H1 (cell line): ENCODE data around the gene ARL5A. TPM values are rescaled to one million over a fixed set of nuclear protein-coding genes. Genes with fewer than 3 reads are reported as not detected.

Experiments used
- CTCF ChIA-PET: fragments of 300-600 bp; sonication (Branson Sonifier 250); formaldehyde crosslinking; loops from one replicate; lab custom pipeline; 2021; ENCODE audit not compliant: partially characterized antibody; lab: Charles Lee
- POLR2A ChIA-PET: fragments of 300-600 bp; sonication (Branson Sonifier 250); formaldehyde crosslinking; loops from one replicate; lab custom pipeline; 2021; ENCODE audit warnings: inconsistent platforms; ENCODE audit not compliant: partially characterized antibody; lab: Charles Lee
- DNase-seq, 2 experiments: peaks; one replicate each; pipeline versions ENCODE4 v3.0.0 to v3.0.0-alpha.2; 2010 to 2022; ENCODE audit warnings: low spot score in 2 of 2, low read depth in 1 of 2, mixed read lengths in 1 of 2
- FAIRE-seq: peaks from 2 replicates; lab custom pipeline; 2011; peaks lifted over from hg19 to GRCh38; lab: Jason Lieb, UNC
- H2AFZ ChIP-seq: 2 replicates; pipeline ENCODE4 v1.8.1; 2012; ENCODE audit warnings: low read length, inconsistent platforms
- H2AK5ac ChIP-seq: 2 replicates; pipeline ENCODE4 v1.6.1; 2013; ENCODE audit warnings: low read depth, low read length
- H2BK120ac ChIP-seq: replicated peaks from 2 replicates; pipeline ENCODE3; 2013; ENCODE audit warnings: low read depth, low read length, inconsistent platforms
- H2BK12ac ChIP-seq: 2 replicates; pipeline ENCODE4 v1.6.1; 2013; ENCODE audit warnings: low read depth, low read length
- H2BK15ac ChIP-seq: 2 replicates; pipeline ENCODE4 v1.6.1; 2013; ENCODE audit warnings: low read length
- H2BK20ac ChIP-seq: 2 replicates; pipeline ENCODE4 v1.6.1; 2013; ENCODE audit warnings: low read length
- H2BK5ac ChIP-seq: 2 replicates; pipeline ENCODE4 v1.6.1; 2013; ENCODE audit warnings: low read depth, low read length
- H3K14ac ChIP-seq: 2 replicates; pipeline ENCODE4 v1.6.1; 2013; ENCODE audit warnings: inconsistent platforms; ENCODE audit not compliant: insufficient read length
- H3K18ac ChIP-seq: 2 replicates; pipeline ENCODE4 v1.6.1; 2013; ENCODE audit warnings: low read length; ENCODE audit errors: extremely low read depth
- H3K23ac ChIP-seq: 2 replicates; pipeline ENCODE4 v1.6.1; 2013; ENCODE audit warnings: inconsistent platforms; ENCODE audit not compliant: insufficient read length
- H3K23me2 ChIP-seq: 2 replicates; pipeline ENCODE4 v1.6.1; 2013; ENCODE audit warnings: low read depth, low read length
- H3K27ac ChIP-seq: 2 replicates; pipeline ENCODE4 v1.6.1; 2011; ENCODE audit warnings: low read depth, low read length, inconsistent platforms
- H3K27me3 ChIP-seq, 4 experiments: replicated peaks in 1 of 4; 1 replicate in 1 of 4; 2 replicates in 3 of 4; pipeline versions ENCODE4 v1.6.1 to v1.8.1; 2011 to 2013; ENCODE audit warnings: low read length in 3 of 4, mild to moderate bottlenecking in 3 of 4, inconsistent platforms in 2 of 4, mixed read lengths in 2 of 4, moderate library complexity in 1 of 4; ENCODE audit not compliant: control insufficient read depth in 3 of 4, insufficient read depth in 3 of 4; ENCODE audit errors: extremely low read depth in 1 of 4
- H3K36me3 ChIP-seq, 4 experiments: 2 replicates each; pipeline versions ENCODE4 v1.6.1 to v1.8.1; 2011 to 2013; ENCODE audit warnings: mild to moderate bottlenecking in 4 of 4, low read length in 3 of 4, moderate library complexity in 2 of 4, control low read depth in 1 of 4, inconsistent platforms in 1 of 4; ENCODE audit not compliant: insufficient read depth in 4 of 4, control insufficient read depth in 2 of 4
- H3K4ac ChIP-seq: replicated peaks from 2 replicates; pipeline ENCODE3; 2013; ENCODE audit warnings: low read length, low read depth, mixed read lengths, inconsistent platforms; ENCODE audit not compliant: insufficient read length
- H3K4me1 ChIP-seq, 4 experiments: replicated peaks in 1 of 4; 1 replicate in 1 of 4; 2 replicates in 3 of 4; pipeline versions ENCODE4 v1.6.1 to v1.8.1; 2011 to 2013; ENCODE audit warnings: low read length in 3 of 4, inconsistent platforms in 2 of 4, mixed read lengths in 1 of 4; ENCODE audit not compliant: insufficient read depth in 4 of 4, control insufficient read depth in 3 of 4
- H3K4me2 ChIP-seq, 2 experiments: 2 replicates each; pipeline versions ENCODE4 v1.6.1 to v1.8.1; 2011 to 2013; ENCODE audit warnings: low read depth in 2 of 2, low read length in 2 of 2, control low read depth in 1 of 2, inconsistent platforms in 1 of 2, mild to moderate bottlenecking in 1 of 2; ENCODE audit not compliant: insufficient read depth in 1 of 2
- H3K4me3 ChIP-seq, 4 experiments: fragments of 200-600, 300-600 bp in 1 of 4; sonication (generic), shearing (Covaris generic), sonication (Bioruptor Twin) in 1 of 4; 2 replicates each; pipeline versions ENCODE4 v1.5.1 to v1.8.1; 2011 to 2016; ENCODE audit warnings: low read length in 4 of 4, low read depth in 3 of 4, control low read depth in 2 of 4, inconsistent platforms in 2 of 4, mild to moderate bottlenecking in 2 of 4, mixed read lengths in 1 of 4, moderate library complexity in 1 of 4; ENCODE audit not compliant: insufficient read depth in 2 of 4; ENCODE audit errors: extremely low read depth in 1 of 4
- H3K56ac ChIP-seq: replicated peaks from 2 replicates; pipeline ENCODE3; 2013; ENCODE audit warnings: low read depth, mild to moderate bottlenecking, mixed read lengths, low read length, inconsistent platforms; ENCODE audit not compliant: insufficient read length
- H3K79me1 ChIP-seq: 2 replicates; pipeline ENCODE4 v1.6.1; 2013; ENCODE audit warnings: low read depth, low read length, control low read depth
- H3K79me2 ChIP-seq, 2 experiments: 2 replicates each; pipeline versions ENCODE4 v1.6.1 to v1.8.1; 2012 to 2013; ENCODE audit warnings: low read length in 2 of 2, mild to moderate bottlenecking in 2 of 2, inconsistent platforms in 1 of 2; ENCODE audit not compliant: insufficient read depth in 2 of 2, control insufficient read depth in 1 of 2
- H3K9ac ChIP-seq, 4 experiments: replicated peaks in 1 of 4; 1 replicate in 1 of 4; 2 replicates in 3 of 4; pipeline versions ENCODE4 v1.6.1 to v1.8.1; 2011 to 2013; ENCODE audit warnings: low read depth in 3 of 4, low read length in 3 of 4, control low read depth in 2 of 4, mild to moderate bottlenecking in 2 of 4, moderate library complexity in 2 of 4, inconsistent platforms in 1 of 4; ENCODE audit errors: extremely low read depth in 1 of 4
- H3K9me3 ChIP-seq, 2 experiments: 2 replicates each; pipeline versions ENCODE4 v1.6.1 to v1.8.1; 2012 to 2013; ENCODE audit warnings: mild to moderate bottlenecking in 2 of 2, moderate library complexity in 2 of 2, control low read depth in 1 of 2, inconsistent platforms in 1 of 2, low read depth in 1 of 2, low read length in 1 of 2, mixed read lengths in 1 of 2; ENCODE audit not compliant: insufficient read depth in 2 of 2
- H4K20me1 ChIP-seq, 2 experiments: replicated peaks in 1 of 2; 2 replicates each; pipeline versions ENCODE3 to v1.8.1; 2011 to 2013; ENCODE audit warnings: inconsistent platforms in 2 of 2, low read length in 2 of 2, mild to moderate bottlenecking in 1 of 2; ENCODE audit not compliant: insufficient read depth in 2 of 2, control insufficient read depth in 1 of 2
- H4K5ac ChIP-seq: 2 replicates; pipeline ENCODE4 v1.6.1; 2013; ENCODE audit warnings: low read length, low read depth, mixed read lengths, inconsistent platforms; ENCODE audit not compliant: insufficient read length
- H4K8ac ChIP-seq: 2 replicates; pipeline ENCODE4 v1.8.0; 2013; ENCODE audit warnings: mild to moderate bottlenecking, moderate library complexity, low read length, inconsistent platforms; ENCODE audit not compliant: insufficient read depth; ENCODE audit errors: extremely low read depth
- H4K91ac ChIP-seq: replicated peaks from 2 replicates; pipeline ENCODE3; 2013; ENCODE audit warnings: low read length, mixed read lengths, inconsistent platforms; ENCODE audit not compliant: insufficient read length
- ASH2L ChIP-seq: fragments of 200-600, 300-600 bp; sonication (generic); IDR thresholded peaks from one replicate; pipeline ENCODE4 v1.7.1; 2017; ENCODE audit warnings: low read length
- CBX5 ChIP-seq: fragments of 300-800, 300-1000 bp; sonication (generic); IDR thresholded peaks from 2 replicates; pipeline ENCODE4 v1.7.1; 2016; ENCODE audit warnings: antibody characterized with exemption, low read length, low read depth
- CEBPB ChIP-seq: IDR thresholded peaks from 2 replicates; pipeline ENCODE4 v1.6.1; 2012; ENCODE audit warnings: low read depth, low read length
- WGBS, 2 experiments: shearing (Covaris generic) in 1 of 2; methylation state at CpG; one replicate each; pipeline versions ENCODE4 v1.1.6 to v1.1.7; 2013 to 2015; ENCODE audit warnings: low lambda C conversion rate in 2 of 2, mixed read lengths in 2 of 2, inconsistent platforms in 1 of 2, low coverage in 1 of 2, missing lambda C conversion rate in 1 of 2; ENCODE audit not compliant: insufficient replicate concordance in 2 of 2, insufficient coverage in 1 of 2, insufficient read length in 1 of 2; ENCODE audit errors: extremely low coverage in 1 of 2, missing lambda C conversion rate in 1 of 2; 5-methylcytosine and 5-hydroxymethylcytosine counted together
- polyA plus RNA-seq, 7 experiments: library from polyadenylated mRNA; depleted of rRNA in 3 of 7; stranded (reverse) in 5 of 7; unstranded in 2 of 7; fragments of >200 nt in 5 of 7; fragments of 200-250 nt in 2 of 7; gene quantifications; 1 replicate in 5 of 7; 2 replicates in 1 of 7; 4 replicates in 1 of 7; pipeline versions ENCODE4 v1.2.1 to v1.2.3, GENCODE V29; 2011 to 2013; ENCODE audit warnings: missing spikeins in 2 of 7, mixed read lengths in 2 of 7
- total RNA-seq: library from RNA; stranded (reverse); fragmentation: NEBNext Ultra II Directional; extraction: Animal tissue kit (Norgen Biotek cat#: 25700); gene quantifications from 2 replicates; pipeline ENCODE4 v1.2.1, GENCODE V29; 2021

Gene ARL5A
- total and polyA plus RNA-seq, 2 of the 8 experiments (the other 6 are each of a cell fraction or from before 2014, with no cell fraction given) = 12.6 to 86.3 TPM

- H2BK15ac ChIP-seq = no peak overlapping the region
- H3K4me1 ChIP-seq = no peaks in the 10 kb centered on the region
- TF ChIP-seq CEBPB = no peak
- TF ChIP-seq CBX5 = no peak
- no peak for TF ChIP-seq ASH2L
- DNase-seq (no peak), FAIRE-seq (no peak)
- H2AK5ac ChIP-seq = no peak overlapping the region
- POLR2A ChIA-PET = interaction anchor here (1.0 to 1.2 kb wide), 2 partner anchors 18 to 40 kb away, joined by 3 to 6 read pairs; partner anchors contain the start of gene ARL5A
- no peak overlapping the region for H3K27ac ChIP-seq
- 90% methylated on average over 2 of the region's 2 CpGs; no CpG with 5 or more reads in 1 of the 2 experiments for WGBS, 2 experiments
- H3K14ac ChIP-seq = no peak overlapping the region
- no peak overlapping the region for H4K8ac ChIP-seq
- no peak overlapping the region for H4K5ac ChIP-seq
- H4K91ac ChIP-seq = no peak overlapping the region
- no peak overlapping the region for H2BK20ac ChIP-seq
- CTCF ChIA-PET = interaction anchor here (0.9 to 1.6 kb wide), 3 partner anchors 22 to 200 kb away, joined by 3 read pairs; no protein-coding TSS in a partner anchor
- H3K18ac ChIP-seq = no peak overlapping the region
- H2BK120ac ChIP-seq = no peak overlapping the region
- no peaks in the 10 kb centered on the region for H3K79me2 ChIP-seq
- H3K9ac ChIP-seq = no peak overlapping the region
- H3K4me3 ChIP-seq = no peak overlapping the region
- H3K36me3 ChIP-seq = no peaks in the 10 kb centered on the region
- H3K23ac ChIP-seq = no peak overlapping the region
- no peak overlapping the region for H3K4me2 ChIP-seq
- no peak overlapping the region for H2BK5ac ChIP-seq
- H3K27me3 ChIP-seq = no peaks in the 10 kb centered on the region
- H3K4ac ChIP-seq = no peak overlapping the region
- no peak overlapping the region for H3K56ac ChIP-seq
- H3K79me1 ChIP-seq = no peaks in the 10 kb centered on the region
- no peaks in the 10 kb centered on the region for H3K9me3 ChIP-seq
- no peak overlapping the region for H2AFZ ChIP-seq
- H2BK12ac ChIP-seq = no peak overlapping the region
- no peaks in the 10 kb centered on the region for H4K20me1 ChIP-seq
- no peaks in the 10 kb centered on the region for H3K23me2 ChIP-seq
These were observed 17.7 kb upstream of the ARL5A start for GRCh38 chr2:151845884-151846283.
